Gastrocnemius medialis (tissue), 4 donors: ENCODE results near the gene CLEC4G. TPM values are rescaled to one million over a fixed set of nuclear protein-coding genes. Genes with fewer than 3 reads are reported as not detected.

Experiments used
- ATAC-seq, 2 donors: fragments of 150-250 bp; one replicate each; pipeline ENCODE4 v1.9.1; 2016
- DNase-seq, 2 donors: peaks; one replicate each; pipeline ENCODE4 v3.0.0-alpha.2; 2019
- H3K27ac ChIP-seq, 4 donors: fragments of 200-600 bp; sonication (generic); 1 replicate in 1 of 4; 2 replicates in 3 of 4; pipeline ENCODE4 v1.5.1; 2016 to 2018; ENCODE audit warnings: mild to moderate bottlenecking in 2 of 4, moderate library complexity in 1 of 4
- H3K27me3 ChIP-seq, 3 donors: fragments of 200-600 bp; sonication (generic) in 2 of 3; 1 replicate in 1 of 3; 2 replicates in 2 of 3; pipeline versions ENCODE4 v1.5.1 to v1.6.0; 2016 to 2019; ENCODE audit warnings: mild to moderate bottlenecking in 1 of 3, moderate library complexity in 1 of 3
- H3K36me3 ChIP-seq, 2 donors: fragments of 200-600 bp; sonication (generic) in 1 of 2; one replicate each; pipeline ENCODE4 v1.5.1; 2017 to 2018
- H3K4me1 ChIP-seq, 2 donors: fragments of 200-600 bp; sonication (generic) in 1 of 2; one replicate each; pipeline ENCODE4 v1.5.1; 2016 to 2017; ENCODE audit warnings: mild to moderate bottlenecking in 2 of 2
- H3K4me3 ChIP-seq, 4 donors: fragments of 200-600 bp; sonication (generic) in 3 of 4; 1 replicate in 1 of 4; 2 replicates in 3 of 4; pipeline ENCODE4 v1.5.1; 2016 to 2019; ENCODE audit warnings: mild to moderate bottlenecking in 2 of 4
- H3K9me3 ChIP-seq, 3 donors: fragments of 200-600 bp; sonication (generic) in 2 of 3; 1 replicate in 1 of 3; 2 replicates in 2 of 3; pipeline ENCODE4 v1.5.1; 2016 to 2019
- POLR2A ChIP-seq, 2 donors: fragments of 450-650 bp; IDR thresholded peaks; one replicate each; pipeline ENCODE4 v1.6.1; 2017; ENCODE audit warnings: antibody characterized with exemption in 2 of 2, mild to moderate bottlenecking in 2 of 2, moderate library complexity in 2 of 2
- in situ Hi-C, 4 donors: fragments of 200-750 bp; cut with MboI; loops; one replicate each; pipeline versions ENCODE4 v1.15.0 to v1.8.0; 2017; ENCODE audit warnings: low sequenced_read_pairs in 4 of 4
- intact Hi-C: fragments of 100-400 bp; cut with DNase I; formaldehyde crosslinking; loops from one replicate; pipeline ENCODE4 v1.15.1; 2023; ENCODE audit warnings: low total_unique reads
- total RNA-seq, 4 donors: library from RNA; depleted of rRNA; stranded (reverse); fragments of >200 nt; gene quantifications; one replicate each; pipeline versions ENCODE4 v1.1.0 to v1.2.3, GENCODE V29; 2016
- TF ChIP-seq, protein P1 (sequence below), 5 experiments: fragments of 450-650 bp in 3 of 5; fragments of 200-600 bp in 2 of 5; sonication (generic) in 2 of 5; IDR thresholded peaks in 4 of 5; conservative IDR thresholded peaks in 1 of 5; 1 replicate in 4 of 5; 2 replicates in 1 of 5; pipeline ENCODE4 v1.5.1; 2016 to 2019; ENCODE audit warnings: antibody characterized with exemption in 5 of 5, mild to moderate bottlenecking in 3 of 5, moderate library complexity in 3 of 5

CLEC4G gene
- total RNA-seq, 4 donors from 2014 or later: 0.86 TPM; not detected in 3

DNA sequence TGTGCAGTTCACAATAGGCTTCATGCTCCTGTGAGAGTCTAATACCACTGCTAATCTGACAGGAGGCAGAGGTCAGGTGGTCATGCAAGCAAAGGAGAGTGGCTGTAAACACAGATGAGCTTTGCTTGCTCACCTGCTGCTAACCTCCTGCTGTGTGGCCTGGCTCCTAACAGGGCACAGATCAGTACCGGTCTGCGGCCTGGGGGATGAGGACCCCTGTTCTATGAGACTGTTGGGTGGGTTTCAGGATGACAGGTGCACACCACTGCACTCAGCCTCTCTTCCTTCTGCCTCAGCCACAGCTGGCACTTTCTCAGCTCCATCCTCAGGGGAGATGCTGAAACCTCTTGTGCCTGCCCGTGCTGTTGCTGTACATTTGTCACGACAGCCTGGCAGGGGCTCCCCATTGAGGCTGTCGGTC is 9.7 kb downstream of the CLEC4G start:
- DNase-seq (no peak), ATAC-seq (no peak)
- TF ChIP-seq, protein P1, sequence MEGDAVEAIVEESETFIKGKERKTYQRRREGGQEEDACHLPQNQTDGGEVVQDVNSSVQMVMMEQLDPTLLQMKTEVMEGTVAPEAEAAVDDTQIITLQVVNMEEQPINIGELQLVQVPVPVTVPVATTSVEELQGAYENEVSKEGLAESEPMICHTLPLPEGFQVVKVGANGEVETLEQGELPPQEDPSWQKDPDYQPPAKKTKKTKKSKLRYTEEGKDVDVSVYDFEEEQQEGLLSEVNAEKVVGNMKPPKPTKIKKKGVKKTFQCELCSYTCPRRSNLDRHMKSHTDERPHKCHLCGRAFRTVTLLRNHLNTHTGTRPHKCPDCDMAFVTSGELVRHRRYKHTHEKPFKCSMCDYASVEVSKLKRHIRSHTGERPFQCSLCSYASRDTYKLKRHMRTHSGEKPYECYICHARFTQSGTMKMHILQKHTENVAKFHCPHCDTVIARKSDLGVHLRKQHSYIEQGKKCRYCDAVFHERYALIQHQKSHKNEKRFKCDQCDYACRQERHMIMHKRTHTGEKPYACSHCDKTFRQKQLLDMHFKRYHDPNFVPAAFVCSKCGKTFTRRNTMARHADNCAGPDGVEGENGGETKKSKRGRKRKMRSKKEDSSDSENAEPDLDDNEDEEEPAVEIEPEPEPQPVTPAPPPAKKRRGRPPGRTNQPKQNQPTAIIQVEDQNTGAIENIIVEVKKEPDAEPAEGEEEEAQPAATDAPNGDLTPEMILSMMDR (IDR thresholded peaks at IDR 0.05 in 4 of 5, conservative IDR thresholded peaks at IDR 0.05 in 1 of 5): no peak
- TF ChIP-seq POLR2A (IDR thresholded peaks at IDR 0.05): no peak
- no peak overlapping the region for H3K27ac ChIP-seq
- intact Hi-C loops (no loop called here), in situ Hi-C loops (no loop called here)
- no peaks in the 10 kb centered on the region for H3K27me3 ChIP-seq
- H3K36me3 ChIP-seq: no peaks in the 10 kb centered on the region
- no peaks in the 10 kb centered on the region for H3K9me3 ChIP-seq
- no peak overlapping the region for H3K4me3 ChIP-seq
- H3K4me1 ChIP-seq: no peaks in the 10 kb centered on the region

DNA sequence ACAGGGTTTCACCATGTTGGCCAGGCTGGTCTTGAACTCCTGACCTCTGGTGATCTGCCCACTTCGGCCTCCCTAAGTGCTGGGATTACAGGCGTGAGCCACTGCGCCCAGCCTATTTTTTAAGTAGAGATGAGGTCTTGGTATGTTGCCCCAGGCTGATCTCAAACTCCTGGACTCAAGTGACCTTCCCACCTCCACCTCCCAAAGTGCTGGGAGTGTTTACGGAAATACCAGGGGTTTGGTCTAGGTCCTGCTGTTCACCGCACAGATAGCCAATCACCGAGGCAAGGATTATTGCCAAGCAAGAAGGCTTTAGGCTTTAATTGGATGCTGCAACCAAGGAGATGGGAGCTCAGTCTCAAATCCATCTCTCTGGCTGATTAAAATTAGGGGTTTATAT is 11.6 kb downstream of the CLEC4G start:
- H3K27me3 ChIP-seq: no peaks in the 10 kb centered on the region
- intact Hi-C loops: no loop called here

DNA sequence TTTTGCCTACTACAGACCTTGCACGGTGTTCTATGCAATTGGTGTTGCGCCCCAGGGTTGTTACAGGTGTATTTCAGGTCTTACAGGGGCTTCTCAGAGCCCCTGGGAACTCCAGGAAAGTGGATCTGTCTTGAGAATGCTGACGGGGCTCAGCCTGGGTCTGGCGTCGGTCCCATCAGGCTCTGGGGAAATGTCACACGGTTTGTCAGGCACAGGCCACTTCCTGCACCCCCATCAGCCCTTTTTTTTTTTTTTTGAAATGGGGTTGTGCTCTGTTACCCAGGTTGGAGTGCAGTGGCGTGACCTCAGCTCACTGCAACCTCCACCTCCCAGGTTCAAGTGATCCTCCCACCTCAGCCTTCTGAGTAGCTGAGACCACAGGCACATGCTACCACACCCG is 13.2 kb downstream of the CLEC4G start:
- H3K4me1 ChIP-seq: no peaks in the 10 kb centered on the region
- ATAC-seq (no peak), DNase-seq (no peak)
- H3K9me3 ChIP-seq: peaks cover 0 to 6% (median 0%) of the 10 kb centered on the region in 3 donors
- H3K27me3 ChIP-seq: no peaks in the 10 kb centered on the region
- intact Hi-C loops: no loop called here
- in situ Hi-C loops: no loop called here
- TF ChIP-seq, protein P1 (IDR thresholded peaks at IDR 0.05 in 4 of 5, conservative IDR thresholded peaks at IDR 0.05 in 1 of 5): no peak
- TF ChIP-seq POLR2A (IDR thresholded peaks at IDR 0.05): no peak
- no peak overlapping the region for H3K27ac ChIP-seq
- H3K4me3 ChIP-seq: no peak overlapping the region
- no peaks in the 10 kb centered on the region for H3K36me3 ChIP-seq

More for the DNA sequence above, 11.6 kb downstream of the CLEC4G start:
- Histone ChIP-seq H3K9me3 (peaks cover 0 to 6% (median 0%) of the 10 kb centered on the region in 3 donors), H3K4me1 (no peaks in the 10 kb centered on the region), H3K36me3 (no peaks in the 10 kb centered on the region), H3K27ac (no peak overlapping the region), H3K4me3 (no peak overlapping the region)
- in situ Hi-C loops: no loop called here
- DNase-seq: no peak
- TF ChIP-seq, protein P1 (IDR thresholded peaks at IDR 0.05 in 4 of 5, conservative IDR thresholded peaks at IDR 0.05 in 1 of 5): no peak
- TF ChIP-seq POLR2A (IDR thresholded peaks at IDR 0.05): no peak
- ATAC-seq: no peak

DNA sequence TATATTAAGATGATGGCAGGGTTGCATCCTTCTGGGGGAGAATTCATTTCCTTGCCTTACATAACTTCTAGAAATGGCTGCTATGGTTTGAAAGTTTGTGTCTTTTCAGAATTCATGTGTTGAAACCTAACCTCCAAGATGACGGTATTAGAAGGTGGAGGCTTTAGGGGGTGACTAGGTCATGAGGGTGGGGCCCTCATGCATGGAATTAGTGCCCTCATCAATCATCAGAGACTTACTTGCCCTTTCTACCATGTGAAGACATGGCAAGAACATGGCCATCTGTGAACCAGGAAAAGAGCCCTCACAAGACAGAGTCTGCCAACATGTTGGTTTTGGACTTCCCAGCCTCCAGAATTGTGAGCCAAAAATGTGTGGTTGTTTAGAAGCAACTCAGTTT is 15.1 kb downstream of the CLEC4G start:
- Histone ChIP-seq H3K36me3 (no peaks in the 10 kb centered on the region), H3K27ac (no peak overlapping the region), H3K9me3 (peaks cover 0 to 6% (median 0%) of the 10 kb centered on the region in 3 donors), H3K4me3 (no peak overlapping the region), H3K27me3 (no peaks in the 10 kb centered on the region), H3K4me1 (no peaks in the 10 kb centered on the region)
- in situ Hi-C loops (no loop called here), intact Hi-C loops (no loop called here)
- ATAC-seq (no peak), DNase-seq (no peak)
- TF ChIP-seq, protein P1 (IDR thresholded peaks at IDR 0.05 in 4 of 5, conservative IDR thresholded peaks at IDR 0.05 in 1 of 5): no peak
- no peak for TF ChIP-seq POLR2A (IDR thresholded peaks at IDR 0.05)

DNA sequence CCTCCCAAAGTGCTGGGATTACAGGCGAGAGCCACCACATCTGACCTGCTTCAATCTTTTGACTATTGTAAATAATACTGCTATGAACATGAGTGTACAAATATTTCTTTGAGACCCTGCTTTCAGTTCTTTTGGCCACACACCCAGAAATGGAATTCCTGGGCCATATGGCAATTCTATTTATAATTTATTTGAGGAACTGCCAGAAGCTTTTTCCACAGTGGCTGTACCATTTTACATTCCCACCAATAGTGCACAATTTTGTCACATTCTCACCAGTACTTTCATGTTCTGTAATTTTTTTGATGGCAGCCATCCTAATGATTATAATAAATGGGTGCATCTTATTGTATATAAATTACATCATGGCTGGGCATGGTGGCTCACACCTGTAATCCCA is 16.2 kb downstream of the CLEC4G start:
- Histone ChIP-seq H3K4me1 (no peaks in the 10 kb centered on the region), H3K36me3 (no peaks in the 10 kb centered on the region), H3K27ac (no peak overlapping the region), H3K4me3 (no peak overlapping the region), H3K27me3 (no peaks in the 10 kb centered on the region), H3K9me3 (peaks cover 0 to 6% (median 0%) of the 10 kb centered on the region in 3 donors)
- ATAC-seq (no peak), DNase-seq (no peak)
- intact Hi-C loops (no loop called here), in situ Hi-C loops (no loop called here)
- no peak for TF ChIP-seq POLR2A (IDR thresholded peaks at IDR 0.05)
- TF ChIP-seq, protein P1 (IDR thresholded peaks at IDR 0.05 in 4 of 5, conservative IDR thresholded peaks at IDR 0.05 in 1 of 5): no peak
